ENCODE results near the gene LSM6.

The LSM6 gene

DNA sequence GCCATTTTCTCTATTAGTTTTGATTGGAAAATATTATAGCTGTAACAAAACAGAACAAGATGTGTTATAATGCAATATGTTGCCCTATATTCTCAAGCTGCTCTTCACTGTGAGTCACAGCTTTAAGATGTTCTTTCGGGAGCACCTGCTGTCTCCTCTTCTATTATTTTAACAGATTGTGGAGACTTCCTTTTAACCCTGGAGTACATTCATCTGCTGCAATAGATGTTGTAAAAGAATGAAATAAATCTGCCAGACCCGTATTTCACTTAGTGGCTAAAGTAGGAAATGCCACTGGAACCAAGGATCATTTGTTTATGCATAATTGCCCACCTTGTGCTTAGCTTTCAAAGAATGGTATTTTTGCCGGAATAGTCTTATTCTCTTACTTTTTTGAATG is 11.1 kb downstream of the LSM6 start:
- no peak for DNase-seq

DNA sequence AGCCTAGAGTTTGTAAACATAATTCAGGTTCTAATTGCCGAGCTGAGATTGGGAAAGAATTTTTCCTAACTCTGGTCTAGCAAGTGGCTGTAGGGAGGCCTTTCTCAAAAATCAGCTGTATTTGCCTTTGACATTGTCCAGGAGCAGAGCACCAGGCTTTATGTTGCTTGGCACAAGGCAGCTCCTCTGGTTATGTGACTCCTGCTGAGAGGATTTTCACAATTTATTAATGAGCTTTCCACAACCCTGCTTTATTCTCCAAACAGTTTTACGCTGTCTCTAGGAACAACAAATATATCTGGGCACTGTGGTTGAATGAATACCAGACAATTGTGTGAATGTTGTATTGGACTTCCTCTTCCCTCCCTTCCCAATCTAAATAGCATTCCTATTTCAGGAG is 14.9 kb downstream of the LSM6 start:
- DNase-seq = no peak

DNA sequence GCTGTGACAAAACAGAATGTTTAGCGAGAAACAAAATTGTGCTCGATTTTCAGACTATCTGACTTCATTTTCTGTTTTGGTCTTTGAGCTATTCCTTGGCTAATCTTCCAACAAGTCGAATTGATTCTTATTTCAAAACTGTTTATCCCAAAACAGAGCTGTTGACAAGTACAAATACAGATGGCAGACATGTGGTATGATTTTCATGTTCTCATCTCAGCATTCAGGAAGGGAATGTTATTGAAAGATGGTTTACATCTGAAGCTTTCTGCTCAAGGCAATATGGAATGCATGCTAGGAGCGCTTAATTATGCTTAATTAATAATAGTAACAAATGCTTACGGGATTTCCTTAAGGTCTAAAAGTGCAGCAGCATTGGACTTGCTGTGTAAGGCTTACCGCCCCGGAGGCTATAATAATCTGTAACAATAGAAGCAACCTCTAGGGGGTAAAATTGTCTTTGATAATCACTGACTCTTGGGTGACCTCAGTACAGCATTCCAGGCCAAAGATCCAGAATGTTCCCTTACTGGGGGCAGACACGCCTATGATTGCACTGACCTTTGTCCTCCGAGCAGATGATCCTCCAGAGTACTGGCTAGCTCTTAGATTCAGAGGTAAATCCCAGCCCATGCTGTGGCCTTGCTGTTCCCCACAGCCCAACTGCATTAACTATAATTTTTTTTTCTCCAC is 16.4 kb downstream of the LSM6 start:
- DNase-seq = no peak

DNA sequence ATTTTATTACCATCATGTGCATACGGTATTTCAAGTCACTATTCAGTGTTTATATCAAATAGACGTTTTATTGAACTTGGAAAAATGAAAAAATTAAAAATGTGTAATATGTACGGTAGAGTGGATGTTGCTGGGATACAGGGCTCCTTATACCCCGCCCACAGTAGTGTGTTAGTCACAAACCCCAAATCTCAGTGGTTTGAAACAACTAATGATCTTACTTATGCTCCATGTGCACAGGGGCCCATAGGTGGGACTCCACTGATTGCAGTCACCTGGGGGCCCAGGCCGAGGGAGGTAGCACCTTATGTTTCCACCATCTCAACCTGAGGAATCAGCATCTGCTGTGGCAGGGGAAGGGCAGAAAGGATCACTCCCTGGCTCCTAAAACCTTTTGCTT is 18.1 kb downstream of the LSM6 start:
- no peak for DNase-seq

GRCh38 chr4:146194212-146194611 is 18.7 kb downstream of the LSM6 start:
- DNase-seq = no peak

- DNase-seq = no peak
Observed at GRCh38 chr4:146202665-146203064, 27.1 kb downstream of the LSM6 start.

DNA sequence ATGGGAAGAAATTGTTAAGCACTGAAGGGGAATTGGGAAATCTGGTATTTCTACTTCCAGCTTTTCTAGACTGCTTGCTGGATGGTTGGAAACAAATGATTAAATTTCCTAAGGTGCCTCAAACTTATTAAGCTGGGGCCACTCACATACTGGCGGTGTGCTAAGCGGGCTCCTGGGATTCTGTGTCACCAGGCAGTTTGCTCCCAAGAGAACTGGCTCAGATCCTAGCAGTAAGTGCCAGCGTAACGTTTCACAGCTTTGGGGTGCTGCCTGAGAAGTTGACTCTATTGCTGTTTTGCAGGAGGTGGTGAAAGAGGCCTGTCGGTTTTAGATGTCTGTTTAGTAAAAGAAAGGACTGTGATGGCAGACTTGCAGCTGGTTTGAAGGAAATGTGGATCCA is 31.9 kb downstream of the LSM6 start:
- DNase-seq = no peak

DNA sequence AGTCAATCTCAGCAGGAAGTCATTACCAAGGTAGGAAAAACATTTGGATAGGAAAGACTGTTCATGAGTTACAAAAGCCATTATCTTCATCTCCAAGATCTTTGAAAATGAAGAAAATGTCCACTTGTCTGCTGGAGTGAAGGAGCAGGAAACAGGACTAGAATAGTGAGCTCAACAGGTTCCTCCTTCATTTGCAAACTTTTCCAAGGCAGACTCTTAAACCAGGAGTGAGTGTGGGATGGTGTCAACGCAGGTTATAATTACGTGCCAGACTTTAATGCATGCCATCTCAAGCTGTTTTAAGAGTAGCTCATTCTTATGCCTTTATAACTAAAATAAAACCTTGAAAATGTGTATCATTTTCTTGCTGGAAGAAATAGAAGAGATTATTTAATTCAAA is 35.4 kb downstream of the LSM6 start:
- DNase-seq = no peak

- no peak for DNase-seq
Observed at GRCh38 chr4:146211440-146211839, 35.9 kb downstream of the LSM6 start.

DNA sequence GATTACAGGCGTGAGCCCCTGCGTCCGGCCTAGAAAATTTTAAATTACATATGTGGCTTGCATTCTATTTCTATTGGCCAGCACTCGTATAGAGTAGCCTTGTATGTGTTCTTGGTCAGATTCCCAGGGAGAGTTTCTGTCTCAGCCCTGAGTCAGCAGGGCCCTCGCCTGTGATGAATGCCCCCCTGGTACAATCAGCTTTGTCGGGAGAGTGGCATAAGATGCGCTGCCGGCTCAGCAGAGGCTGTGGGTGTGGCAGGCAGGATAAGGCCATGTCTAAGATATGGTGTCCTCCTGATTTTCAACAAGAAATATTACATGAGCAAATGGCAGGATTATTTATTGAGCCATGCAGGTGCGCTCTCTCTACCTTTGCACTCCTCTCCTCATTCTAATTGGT is 37.3 kb downstream of the LSM6 start:
- DNase-seq = no peak

DNA sequence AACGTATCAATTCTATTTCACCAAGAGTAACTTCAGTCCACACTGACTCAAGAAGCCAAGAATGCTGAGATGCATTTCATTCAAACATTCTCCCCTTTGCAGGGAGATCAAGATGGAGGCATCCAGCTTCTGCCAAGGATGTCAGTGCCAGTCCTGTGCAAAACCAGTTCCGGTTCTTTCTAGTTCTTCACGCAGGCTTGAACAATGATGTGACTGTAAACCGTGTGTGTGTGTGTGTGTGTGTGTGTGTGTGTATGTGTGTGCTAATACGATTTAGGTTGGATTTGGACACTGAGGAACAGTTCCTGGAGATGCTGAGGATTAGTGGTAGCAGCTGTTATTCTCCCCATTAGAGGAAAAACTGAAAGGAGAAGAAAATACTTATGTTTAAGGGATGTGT is 38.7 kb downstream of the LSM6 start, which contains the start of gene REELD1:
Gene REELD1 (plus strand): TSS at position 301 of the 400 bp plus-strand sequence. CDS start 2,415 bp downstream, outside the sequence.
- no peak for DNase-seq

DNA sequence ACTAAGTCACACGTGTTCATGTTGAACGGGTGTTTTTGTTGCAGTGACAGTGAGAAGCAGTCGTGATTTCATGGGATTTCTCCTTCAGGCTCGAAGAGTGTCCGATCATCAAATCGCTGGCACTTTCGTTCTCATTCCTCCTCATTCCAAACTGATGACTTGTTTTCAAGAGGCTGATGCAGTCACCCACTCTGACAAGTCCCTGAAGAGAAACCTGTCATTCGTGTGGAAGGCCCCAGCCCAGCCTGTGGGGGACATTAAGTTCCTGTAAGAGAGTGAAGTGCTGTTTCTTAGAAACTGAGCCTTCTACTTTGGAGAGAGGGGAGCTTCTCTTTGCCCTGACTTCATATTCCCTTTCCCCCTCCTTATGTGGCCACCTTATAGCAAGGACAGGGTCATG is 46.8 kb downstream of the LSM6 start:
- no peak for DNase-seq

DNA sequence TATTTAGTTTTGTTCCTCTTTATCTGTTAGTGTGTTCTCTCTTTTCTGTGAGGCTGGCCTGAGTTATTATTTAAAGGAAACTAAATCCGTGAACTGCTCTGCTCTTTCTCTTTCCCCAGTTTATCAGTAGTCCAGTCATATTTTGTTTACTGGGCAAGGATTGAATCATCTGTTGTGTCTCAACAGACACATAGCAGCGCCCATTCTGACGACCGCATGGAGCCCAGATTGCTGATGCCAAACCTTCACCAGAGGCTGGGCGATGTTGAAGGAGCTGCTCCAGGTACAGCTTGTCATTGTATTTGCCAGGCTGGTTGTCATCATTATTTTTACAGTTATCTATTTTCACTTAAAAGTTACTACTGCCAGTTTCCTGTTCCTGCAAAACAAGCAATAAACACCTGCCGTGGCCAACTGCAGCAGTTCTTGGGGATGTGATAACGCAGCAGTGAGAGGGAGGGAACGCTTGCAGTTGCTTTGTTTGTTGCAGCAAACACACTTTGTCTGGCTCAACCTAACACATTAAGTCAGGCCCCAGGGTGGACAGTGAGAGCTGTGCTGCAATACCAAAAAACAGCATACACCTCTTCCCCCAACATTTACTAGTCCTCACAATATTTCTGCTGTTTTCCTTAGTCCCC is 48.9 kb downstream of the LSM6 start:
- DNase-seq = no peak

- DNase-seq = no peak
Observed at GRCh38 chr4:146229406-146229805, 53.9 kb downstream of the LSM6 start.

DNA sequence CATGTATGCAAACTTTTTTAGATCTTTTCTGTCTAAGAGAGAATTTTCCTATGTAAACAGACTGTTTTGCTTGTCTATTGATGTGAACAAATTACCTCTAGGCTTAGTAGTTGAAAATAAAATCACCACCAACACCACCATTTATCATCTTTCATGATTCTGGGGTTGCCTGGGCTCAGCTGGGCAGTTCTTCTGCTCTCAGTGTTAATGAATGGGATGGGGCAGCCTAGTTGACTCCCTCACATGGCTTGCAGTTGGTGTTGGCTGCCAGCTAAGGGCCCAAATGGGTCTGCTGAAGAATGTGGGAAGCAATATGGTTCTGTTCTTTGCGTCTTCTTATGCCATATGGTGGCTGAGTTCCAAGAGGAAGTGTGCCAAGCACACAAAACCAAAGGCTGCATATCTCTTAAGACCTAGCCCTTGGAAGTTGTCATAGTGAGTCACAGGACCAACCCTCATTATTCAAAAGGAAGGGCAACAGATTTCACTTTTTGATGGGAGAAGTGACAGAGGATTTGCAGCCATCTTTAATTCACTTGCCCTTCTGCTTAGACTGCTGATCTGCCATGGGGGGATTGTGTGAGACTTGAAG is 56.7 kb downstream of the LSM6 start:
- peak; percentile 85 for DNase-seq

GRCh38 chr4:146235654-146236177 is 60.2 kb downstream of the LSM6 start:
- peak; percentile 86 for DNase-seq

DNA sequence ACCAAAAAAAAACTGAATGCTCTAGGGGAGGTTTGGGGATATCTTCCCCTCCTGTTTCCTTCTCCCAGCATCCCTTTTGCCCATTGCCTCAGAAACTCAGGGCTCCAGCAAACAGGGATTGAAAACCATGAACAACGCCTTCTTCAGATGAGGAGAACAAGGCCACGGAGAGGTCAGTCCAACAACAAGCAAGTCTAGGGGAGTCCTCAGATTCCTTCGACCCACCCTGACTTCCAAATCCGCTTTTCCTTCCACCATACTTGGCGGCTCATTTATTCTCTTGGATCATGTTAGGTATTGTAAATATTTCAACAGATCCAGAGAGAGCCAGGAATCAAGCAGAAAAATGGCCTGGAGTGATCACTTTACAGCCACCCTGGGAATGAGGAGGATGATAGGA is 60.7 kb downstream of the LSM6 start:
- DNase-seq = no peak

DNA sequence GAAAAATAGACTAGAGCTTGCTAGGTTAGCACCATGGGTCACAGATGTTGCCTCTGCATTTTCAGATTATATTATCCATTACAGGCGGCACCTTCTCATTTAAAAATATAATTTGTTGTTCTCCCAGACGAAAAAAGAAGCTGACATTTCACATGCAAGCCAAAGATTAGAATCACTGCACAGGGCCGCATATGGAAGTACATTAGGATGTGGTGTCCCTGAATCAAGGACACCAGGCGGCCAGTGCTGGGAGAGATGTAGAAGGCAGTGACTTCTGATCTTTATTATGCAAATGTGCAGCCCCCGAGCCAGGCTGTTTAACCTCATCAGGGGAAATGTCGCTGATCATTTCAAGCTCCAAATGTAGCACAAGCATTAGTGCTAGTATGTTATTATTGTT is 61.6 kb downstream of the LSM6 start:
- no peak for DNase-seq

DNA sequence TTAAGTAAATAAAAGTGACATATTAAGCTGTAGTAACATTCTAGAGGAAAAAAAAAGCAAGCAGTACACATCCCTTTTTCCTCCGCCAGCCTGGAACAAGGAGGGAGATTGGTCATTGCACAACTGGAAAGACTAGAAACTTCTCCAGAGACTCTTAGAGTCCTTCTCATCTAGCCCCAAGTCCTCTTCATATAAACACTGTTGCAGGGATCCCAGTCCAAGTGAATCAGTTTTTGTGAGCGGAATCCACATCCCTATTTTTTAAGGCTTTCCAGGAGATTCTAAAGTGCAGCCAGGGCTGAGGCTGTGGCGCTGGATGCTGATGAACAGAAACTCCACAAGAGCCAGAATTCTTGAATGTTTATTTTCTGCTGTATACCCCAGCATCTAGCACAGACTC is 62.6 kb downstream of the LSM6 start:
- no peak for DNase-seq
